Non-pigmented ciliary epithelial cell (primary cell): ENCODE measurements around the gene COL4A6.
"Not testable (repeated sequence)": the region's sequence is repeated elsewhere in the genome, so short reads cannot be mapped to it uniquely, and the experiment has no call there.

ENCODE experiments used
- DNase-seq: peaks from one replicate; pipeline ENCODE4 v3.0.0-alpha.2; 2010; ENCODE audit warnings: low read depth

The COL4A6 gene

GRCh38 chrX:108438110-108438623, at the start of gene COL4A6:
TSS of gene COL4A6 (minus strand) at chrX:108438422. CDS start at chrX:108438196, 226 bp downstream.
- no peak for DNase-seq

- no peak for DNase-seq
Observed at GRCh38 chrX:108485960-108486359, 47.7 kb upstream of the COL4A6 start.

- DNase-seq, result no peak
Observed at GRCh38 chrX:108484251-108484650, 46.0 kb upstream of the COL4A6 start.

GRCh38 chrX:108481528-108481927, 43.3 kb upstream of the COL4A6 start:
- not testable (repeated sequence) for DNase-seq

GRCh38 chrX:108473979-108474378, 35.8 kb upstream of the COL4A6 start:
- DNase-seq, result no peak

GRCh38 chrX:108468486-108468885, 30.3 kb upstream of the COL4A6 start:
- DNase-seq, result peak; percentile 49

- no peak for DNase-seq
Observed at GRCh38 chrX:108464604-108465003, 26.4 kb upstream of the COL4A6 start.

- DNase-seq, result no peak
Observed at GRCh38 chrX:108456971-108457477, 18.8 kb upstream of the COL4A6 start.

GRCh38 chrX:108453841-108454240, 15.6 kb upstream of the COL4A6 start:
- no peak for DNase-seq

GRCh38 chrX:108447303-108447702, 9.1 kb upstream of the COL4A6 start:
- no peak for DNase-seq

GRCh38 chrX:108442901-108443464, 4.8 kb upstream of the COL4A6 start:
- no peak for DNase-seq

GRCh38 chrX:108439961-108440696, 1.9 kb upstream of the COL4A6 start:
- DNase-seq, result no peak

GRCh38 chrX:108439426-108439942, 1.3 kb upstream of the COL4A6 start, which contains the start of gene COL4A5:
TSS of gene COL4A5 (plus strand) at chrX:108439838. CDS start at chrX:108440126, 288 bp downstream.
- DNase-seq, result peak; percentile 51

- no peak for DNase-seq
Observed at GRCh38 chrX:108437349-108438109, 693 bp downstream of the COL4A6 start.

GRCh38 chrX:108435261-108435660, 3.0 kb downstream of the COL4A6 start:
- DNase-seq, result no peak

- no peak for DNase-seq
Observed at GRCh38 chrX:108426262-108426661, 12.0 kb downstream of the COL4A6 start.

- no peak for DNase-seq
Observed at GRCh38 chrX:108420481-108420880, 17.7 kb downstream of the COL4A6 start.

GRCh38 chrX:108419401-108419800, 18.8 kb downstream of the COL4A6 start:
- no peak for DNase-seq

- no peak for DNase-seq
Observed at GRCh38 chrX:108417257-108417656, 21.0 kb downstream of the COL4A6 start.

- no peak for DNase-seq
Observed at GRCh38 chrX:108415891-108416290, 22.3 kb downstream of the COL4A6 start.

- no peak for DNase-seq
Observed at GRCh38 chrX:108415146-108415545, 23.1 kb downstream of the COL4A6 start.

- no peak for DNase-seq
Observed at GRCh38 chrX:108412783-108413182, 25.4 kb downstream of the COL4A6 start.
